NCI-H1694 (cell line): ENCODE data around the gene GTF2E1.
"Not testable (repeated sequence)": the region's sequence is repeated elsewhere in the genome, so short reads cannot be mapped to it uniquely, and the experiment has no call there.

Experiments used
- DNase-seq: peaks from one replicate; lab custom pipeline; 2025; lab: John Stamatoyannopoulos, UW

GTF2E1 gene

DNA sequence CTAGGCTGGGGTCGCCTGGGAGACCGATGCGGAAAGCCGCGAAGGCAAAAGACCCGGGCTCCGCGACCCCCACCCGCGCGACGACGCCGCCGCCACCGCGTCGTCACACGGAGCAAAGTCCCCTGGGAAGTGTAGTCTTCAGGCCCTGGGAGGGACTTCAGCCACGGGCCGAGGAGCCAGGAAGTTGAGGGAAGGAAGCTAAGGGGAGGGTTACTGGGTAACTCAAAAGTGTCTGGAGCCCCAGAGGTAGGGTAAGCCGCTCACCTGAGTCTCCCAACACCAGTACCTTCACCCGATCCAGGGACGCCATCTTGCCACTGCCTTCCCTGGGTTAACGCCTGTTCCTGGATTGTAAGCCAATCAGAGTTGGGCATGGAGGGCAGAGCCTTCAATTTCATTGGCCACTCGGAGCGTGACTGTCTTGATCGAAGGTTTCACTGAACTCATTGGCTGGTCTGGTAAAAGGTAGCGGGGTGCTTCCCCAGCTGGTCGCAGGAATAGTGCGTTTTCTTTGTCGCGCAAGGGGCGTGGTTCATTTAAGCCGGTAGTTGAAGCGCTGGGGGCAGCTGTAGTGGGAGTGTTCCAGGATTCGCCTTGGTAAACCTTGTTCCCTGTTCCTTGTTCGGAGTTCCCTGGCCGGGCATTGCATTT lies at the start of gene GTF2E1, which contains the start of gene RABL3:
Gene GTF2E1, plus strand, starts transcription at position 547 of the 651 bp plus-strand sequence. CDS start 7,809 bp downstream, outside the sequence.
Gene RABL3, minus strand, starts transcription at position 319 of the 651 bp plus-strand sequence. Its CDS starts 9 bp downstream, at position 310.
- DNase-seq, result peak; percentile 99

GRCh38 chr3:120693439-120694171 lies 48.9 kb upstream of the GTF2E1 start:
- DNase-seq, result no peak

DNA sequence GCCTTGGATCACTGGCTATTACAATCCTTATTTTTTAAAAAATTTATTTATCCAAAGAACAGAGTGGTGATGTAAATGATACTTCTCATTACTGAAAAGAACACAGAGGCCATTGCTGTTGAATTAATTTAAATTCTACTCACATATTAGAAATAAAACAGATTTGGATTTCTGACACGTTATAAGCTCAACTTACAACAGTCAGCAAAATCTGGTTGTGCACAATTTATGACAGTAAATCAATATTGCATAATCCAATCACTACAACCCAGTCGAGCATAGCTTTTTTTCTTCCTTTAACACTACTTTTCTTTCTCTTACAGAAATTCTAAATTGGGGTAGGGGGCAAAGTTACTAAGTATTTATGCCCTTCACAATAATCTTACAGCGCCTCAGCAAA lies 43.2 kb upstream of the GTF2E1 start:
- DNase-seq, result no peak

DNA sequence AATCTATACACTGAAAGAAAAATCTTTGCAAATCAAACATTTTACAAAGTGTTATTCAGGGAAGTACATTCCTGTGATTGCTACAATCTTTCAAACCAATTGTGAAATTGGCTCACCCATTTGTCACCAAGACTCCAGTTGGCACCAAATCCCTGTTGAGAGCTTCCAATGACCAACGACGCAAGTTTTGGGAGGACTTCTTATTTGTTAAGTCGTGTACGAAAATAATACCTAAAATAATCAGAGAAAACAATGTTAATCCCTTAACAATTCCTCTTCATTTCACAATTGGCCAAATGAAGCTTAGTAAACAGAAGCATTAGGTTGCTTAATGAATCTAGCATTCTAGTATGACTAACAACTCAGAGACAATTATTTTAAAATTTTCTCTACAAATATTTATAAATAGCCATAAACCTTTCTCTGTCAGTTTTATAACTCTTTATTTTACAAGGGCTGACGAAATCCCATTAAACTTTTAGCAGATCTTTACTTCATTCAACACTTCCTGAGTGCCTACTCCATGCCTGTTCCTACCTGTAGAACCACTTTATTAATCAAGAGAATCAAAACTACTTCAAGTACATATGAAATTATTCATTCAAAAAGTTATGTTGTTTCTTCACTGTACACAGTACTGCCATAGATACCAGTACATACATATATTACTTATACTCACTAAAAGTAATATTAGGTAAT lies 36.5 kb upstream of the GTF2E1 start:
- no peak for DNase-seq

DNA sequence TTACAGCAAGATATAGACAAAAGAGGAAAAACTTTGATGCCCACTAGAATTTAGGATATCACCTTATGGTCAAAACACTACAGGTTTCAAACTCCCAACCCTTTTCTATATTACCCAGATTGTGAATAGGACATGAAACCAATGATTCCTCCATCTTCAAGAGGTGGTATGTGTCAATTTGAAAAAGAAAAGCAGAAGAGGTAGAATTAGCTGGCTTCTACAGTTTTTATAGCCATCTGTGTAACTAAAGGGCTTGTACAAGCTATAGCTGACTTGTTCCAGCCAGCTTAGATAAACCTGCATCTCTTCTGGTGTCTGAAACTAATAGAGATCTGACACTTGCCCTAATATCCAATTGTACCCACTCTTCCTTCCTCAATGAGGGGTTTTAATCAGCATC lies 35.6 kb upstream of the GTF2E1 start:
- DNase-seq, result no peak

GRCh38 chr3:120708408-120708807 lies 34.1 kb upstream of the GTF2E1 start:
- no peak for DNase-seq

- no peak for DNase-seq
Observed at GRCh38 chr3:120710369-120710768, 32.2 kb upstream of the GTF2E1 start.

DNA sequence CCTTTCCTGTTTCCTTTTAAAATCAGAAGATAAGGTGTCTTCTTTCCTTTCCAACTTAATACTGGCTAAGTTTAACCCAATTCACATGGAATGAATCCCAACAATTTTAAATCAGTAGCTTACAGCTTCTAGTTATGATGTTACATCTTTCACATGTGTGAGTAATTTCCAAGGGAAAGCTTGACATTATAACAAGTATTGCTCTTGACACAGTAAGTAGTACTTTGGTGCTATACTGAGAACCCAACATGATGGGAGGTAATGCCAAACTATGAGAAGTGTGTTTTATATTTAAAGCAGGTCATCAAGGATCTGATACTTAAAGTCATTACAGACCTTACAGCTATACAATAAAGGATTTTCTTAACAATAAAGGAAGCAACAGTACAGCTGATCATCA lies 29.3 kb upstream of the GTF2E1 start:
- no peak for DNase-seq

- DNase-seq, result not testable (repeated sequence)
Observed at GRCh38 chr3:120719167-120719834, 23.2 kb upstream of the GTF2E1 start.

GRCh38 chr3:120726791-120727190 lies 15.8 kb upstream of the GTF2E1 start:
- no peak for DNase-seq

DNA sequence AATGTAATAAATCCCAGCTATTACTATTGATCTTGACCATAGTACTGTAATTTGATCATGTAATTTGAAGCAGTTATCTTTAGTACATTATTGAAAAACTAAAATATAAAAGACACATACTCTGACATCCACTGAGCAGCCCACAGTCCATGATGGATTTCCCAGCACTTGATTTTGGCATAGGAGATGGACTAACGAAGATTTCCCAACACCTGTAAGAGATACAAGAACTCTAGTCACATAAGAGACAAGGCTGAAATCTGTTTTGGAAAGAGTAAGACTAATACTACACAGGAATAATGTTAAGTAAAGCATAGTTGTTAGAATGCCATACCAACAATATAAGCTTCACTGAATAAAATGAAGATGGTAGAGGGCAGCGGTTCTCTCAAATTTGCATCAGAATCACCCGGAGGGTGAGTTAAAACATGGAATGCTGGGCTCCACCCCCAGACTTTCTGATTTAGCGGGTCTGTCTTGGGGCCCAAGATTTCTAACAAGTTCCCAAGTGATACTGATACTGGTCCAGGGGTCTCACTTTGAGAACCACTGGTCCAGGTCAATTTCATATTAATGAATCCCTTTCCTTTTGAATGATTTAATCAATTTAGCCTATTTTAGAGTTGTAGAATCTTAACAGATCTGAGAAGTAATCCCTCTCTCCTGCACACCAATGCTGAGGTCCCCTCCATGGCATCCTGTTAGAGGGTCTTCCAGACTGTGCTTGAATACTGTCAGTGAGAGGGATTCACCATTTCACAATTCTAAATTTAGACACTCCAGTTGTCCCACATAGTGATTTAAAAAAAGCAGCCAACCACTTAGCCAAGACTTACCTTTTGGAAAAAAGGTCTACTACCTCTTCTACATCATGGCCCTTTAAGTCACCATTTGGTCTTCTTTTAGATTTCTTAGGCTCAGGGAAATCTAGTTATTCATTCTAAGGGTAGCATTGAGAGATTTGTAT lies 11.7 kb upstream of the GTF2E1 start:
- no peak for DNase-seq

DNA sequence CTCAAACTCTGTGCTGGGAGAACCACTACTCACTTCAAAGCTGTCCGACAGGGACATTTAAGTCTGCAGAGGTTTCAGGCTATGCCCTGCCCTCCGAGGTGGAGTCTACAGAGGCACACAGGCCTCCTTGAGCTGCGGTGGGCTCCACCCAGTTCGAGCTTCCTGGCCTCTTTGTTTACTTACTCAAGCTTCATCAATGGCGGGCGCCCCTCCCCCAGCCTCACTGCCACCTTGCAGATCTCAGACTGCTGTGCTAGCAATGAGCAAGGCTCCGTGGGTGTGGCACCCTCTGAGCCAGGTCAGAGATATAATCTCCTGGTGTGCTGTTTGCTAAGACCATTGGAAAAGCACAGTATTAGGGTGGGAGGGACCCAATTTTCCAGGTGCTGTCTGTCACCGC lies 4.5 kb upstream of the GTF2E1 start:
- not testable (repeated sequence) for DNase-seq

- DNase-seq, result no peak
Observed at GRCh38 chr3:120741320-120741719, 1.2 kb upstream of the GTF2E1 start.

DNA sequence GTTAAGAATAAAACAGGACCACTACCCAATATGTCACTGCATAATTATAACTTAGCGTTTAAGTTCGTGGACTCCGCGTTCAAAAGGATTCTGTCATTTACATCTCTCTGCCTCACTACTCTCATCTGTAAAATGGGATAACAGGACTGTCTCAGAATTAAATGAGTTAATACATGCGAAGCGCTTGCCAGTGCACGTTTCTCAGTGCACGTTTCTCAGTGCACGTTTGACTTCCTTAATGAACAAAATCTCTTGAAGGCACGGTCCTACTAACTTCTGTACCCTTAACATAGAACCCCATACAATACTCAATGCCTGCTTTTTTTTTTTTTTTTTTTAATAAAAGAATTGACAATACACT lies 727 bp upstream of the GTF2E1 start:
- DNase-seq, result no peak

DNA sequence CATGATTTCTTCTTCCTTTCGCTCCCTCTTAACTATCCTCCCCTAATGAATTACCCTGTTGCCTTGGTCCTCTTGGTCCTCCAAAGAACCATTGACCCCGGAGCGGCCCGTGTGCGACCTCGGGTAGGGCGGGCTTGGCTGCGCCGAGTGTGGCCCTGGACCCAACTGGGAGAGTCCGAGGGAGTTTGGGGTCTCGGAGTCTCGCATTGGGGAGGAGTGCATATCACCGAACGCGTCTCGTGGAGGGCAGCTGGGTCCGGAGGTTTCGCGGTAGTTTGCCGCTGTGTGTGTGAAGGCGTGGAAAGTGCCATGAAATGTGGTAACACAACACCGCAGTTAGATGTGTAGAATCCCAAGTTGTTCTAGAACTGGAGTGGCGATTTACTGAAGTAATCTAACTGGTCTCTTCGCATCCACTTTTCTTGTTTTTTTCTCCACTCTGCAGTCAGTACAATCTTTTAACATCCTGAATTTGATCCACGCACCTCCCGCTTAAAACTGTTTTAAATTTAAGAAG lies 363 bp downstream of the GTF2E1 start:
- no peak for DNase-seq

GRCh38 chr3:120743556-120744195 lies 1.1 kb downstream of the GTF2E1 start:
- DNase-seq, result no peak

- DNase-seq, result no peak
Observed at GRCh38 chr3:120745466-120745865, 2.9 kb downstream of the GTF2E1 start.

GRCh38 chr3:120749843-120750242 lies 7.3 kb downstream of the GTF2E1 start:
- DNase-seq, result no peak

DNA sequence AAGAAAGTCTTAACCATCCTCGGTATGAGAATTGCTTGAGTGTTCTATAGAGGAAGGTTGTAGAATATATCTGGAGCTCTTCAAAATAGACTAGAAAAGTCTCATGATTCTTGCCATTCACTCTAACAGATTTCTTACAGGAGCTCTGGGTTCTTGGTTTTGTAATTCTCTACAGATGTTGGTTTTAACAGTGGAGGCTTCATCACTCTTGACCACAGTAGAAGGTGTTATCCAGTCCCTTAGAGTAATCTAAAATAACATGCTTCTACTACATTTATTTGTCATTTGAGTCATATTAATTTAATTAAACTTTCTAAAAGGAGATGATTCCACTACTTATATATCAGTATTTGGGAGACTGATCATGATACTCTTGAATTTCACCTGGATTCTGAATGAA lies 9.7 kb downstream of the GTF2E1 start:
- no peak for DNase-seq

DNA sequence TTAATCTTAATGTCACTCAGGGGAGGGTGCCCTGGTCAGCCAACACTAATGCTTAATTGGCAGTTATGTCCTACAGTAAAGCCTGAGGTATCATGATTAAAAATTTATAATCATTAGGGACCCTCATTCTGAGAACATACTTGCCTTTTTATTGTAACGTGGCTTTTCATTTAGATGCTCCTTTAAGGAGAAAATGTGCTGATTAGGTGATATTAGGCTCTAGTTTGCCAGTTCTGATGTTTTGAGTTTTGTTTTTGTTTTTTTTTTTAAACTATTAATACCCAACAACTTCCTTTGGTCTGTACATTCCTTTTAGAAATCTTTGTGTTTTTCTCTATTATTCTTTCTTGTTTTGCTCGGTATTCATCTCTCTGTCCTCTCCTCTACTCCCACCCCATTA lies 10.3 kb downstream of the GTF2E1 start:
- DNase-seq, result no peak

DNA sequence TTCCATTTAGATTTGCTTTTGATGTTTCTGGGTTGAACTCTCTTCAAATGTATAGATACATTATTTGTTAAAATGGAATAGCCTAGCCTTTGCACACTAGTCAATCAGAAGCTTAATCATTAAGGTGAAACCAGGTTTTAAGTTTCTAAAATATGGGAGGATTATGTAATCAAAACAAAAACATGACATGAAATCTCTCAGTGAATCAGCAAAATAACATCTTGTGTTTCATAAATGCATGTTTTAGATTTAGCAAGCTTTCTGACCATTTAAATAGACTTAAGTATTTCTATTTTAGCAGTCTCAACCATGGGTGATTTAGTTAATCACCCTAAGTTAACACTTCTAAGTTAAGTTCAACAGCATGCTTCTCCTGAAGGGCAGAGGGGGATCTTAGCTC lies 11.3 kb downstream of the GTF2E1 start:
- DNase-seq, result no peak
